ENCODE results near the gene TARS3.

Gene TARS3

DNA sequence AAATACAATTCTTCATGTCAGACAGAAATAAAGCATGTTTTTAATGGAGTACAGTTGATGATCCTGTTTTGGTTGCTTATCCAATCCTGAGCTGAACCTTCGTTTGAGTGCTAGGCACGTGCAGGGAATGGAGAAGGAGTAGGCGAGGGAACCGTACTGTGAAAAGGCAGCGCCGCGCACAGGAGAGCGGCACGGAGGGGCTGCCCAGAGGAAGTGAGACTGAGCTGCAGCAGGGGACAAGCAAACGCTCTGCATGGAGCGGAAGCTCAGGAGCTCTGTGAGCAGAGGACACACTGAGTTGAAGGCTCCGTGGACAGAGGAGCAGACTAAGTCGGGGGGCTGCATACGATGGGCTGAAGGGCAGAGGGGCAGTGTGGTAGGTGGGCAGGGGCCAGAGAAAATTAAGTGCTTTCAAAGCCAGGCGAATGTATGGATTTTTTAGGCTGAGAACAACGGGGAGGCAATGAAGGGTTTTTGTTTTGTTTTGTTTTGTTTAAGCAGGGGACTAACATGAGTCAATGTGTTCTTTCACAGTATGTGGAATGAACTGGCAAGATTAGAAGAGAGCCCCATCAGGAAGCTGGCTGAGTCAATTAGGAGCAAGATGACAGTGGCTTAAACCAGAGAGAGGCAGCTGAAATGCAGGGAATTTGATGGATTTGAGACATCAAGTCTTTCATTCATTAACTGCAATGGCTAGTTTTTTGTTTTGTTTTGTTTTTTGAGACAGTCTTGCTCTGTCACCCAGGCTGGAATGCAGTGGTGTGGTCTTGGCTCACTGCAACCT lies 48.3 kb downstream of the TARS3 start:
- H3K27ac Mint-ChIP-seq = no peak overlapping the region
- peaks cover 6% of the 10 kb centered on the region for H3K4me1 Mint-ChIP-seq
- H3K9me3 Mint-ChIP-seq = no peaks in the 10 kb centered on the region
- H3K4me3 Mint-ChIP-seq = no peak overlapping the region
- no peak for TF ChIP-seq CTCF (IDR thresholded peaks at IDR 0.05)
- H3K27me3 Mint-ChIP-seq (ENCODE audit: low read depth, poor library complexity) = peaks cover 7% of the 10 kb centered on the region
- H3K36me3 Mint-ChIP-seq (ENCODE audit: low read depth) = peaks cover 66% of the 10 kb centered on the region
- DNase-seq = no peak

- Mint-ChIP-seq H3K9me3 (no peaks in the 10 kb centered on the region), H3K27ac (no peak overlapping the region)
Measured at GRCh38 chr15:101675015-101675414, 49.3 kb downstream of the TARS3 start.

DNA sequence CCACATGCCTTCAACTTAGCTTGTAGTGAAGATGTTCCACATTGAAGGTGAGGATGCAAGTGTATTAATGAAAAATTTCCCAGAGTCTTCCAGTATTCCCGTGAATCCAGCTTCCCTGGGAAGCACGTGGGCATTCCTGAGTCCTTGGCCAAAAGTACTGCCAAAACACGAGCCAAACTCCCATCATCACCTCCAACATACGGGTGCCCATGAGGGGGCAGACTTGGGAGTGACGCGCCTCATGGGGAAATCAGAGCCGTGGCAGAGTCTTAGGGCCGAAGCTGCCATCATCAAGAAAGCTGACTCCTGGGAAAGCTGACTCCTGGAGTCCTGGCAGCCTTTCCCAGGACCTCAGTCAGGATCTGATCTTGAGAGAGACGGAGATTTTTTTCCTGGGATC lies 52.0 kb downstream of the TARS3 start:
- Mint-ChIP-seq H3K4me1 (peaks cover 6% of the 10 kb centered on the region), H3K27ac (no peak overlapping the region), H3K27me3 (ENCODE audit: low read depth, poor library complexity) (peaks cover 5% of the 10 kb centered on the region), H3K36me3 (ENCODE audit: low read depth) (peaks cover 80% of the 10 kb centered on the region), H3K9me3 (peaks cover 8% of the 10 kb centered on the region), H3K4me3 (no peak overlapping the region)
- no peak for DNase-seq
- no peak for TF ChIP-seq CTCF (IDR thresholded peaks at IDR 0.05)

More at GRCh38 chr15:101675015-101675414, 49.3 kb downstream of the TARS3 start:
- Mint-ChIP-seq H3K4me1 (peaks cover 6% of the 10 kb centered on the region), H3K36me3 (ENCODE audit: low read depth) (peaks cover 74% of the 10 kb centered on the region), H3K4me3 (no peak overlapping the region), H3K27me3 (ENCODE audit: low read depth, poor library complexity) (peaks cover 5% of the 10 kb centered on the region)
- no peak for TF ChIP-seq CTCF (IDR thresholded peaks at IDR 0.05)
- no peak for DNase-seq

- peaks cover 6% of the 10 kb centered on the region for H3K4me1 Mint-ChIP-seq
- H3K27me3 Mint-ChIP-seq (ENCODE audit: low read depth, poor library complexity) = no peaks in the 10 kb centered on the region
- peaks cover 90% of the 10 kb centered on the region for H3K36me3 Mint-ChIP-seq (ENCODE audit: low read depth)
- DNase-seq = no peak
- TF ChIP-seq CTCF (IDR thresholded peaks at IDR 0.05) = no peak
- H3K4me3 Mint-ChIP-seq = no peak overlapping the region
- peaks cover 18% of the 10 kb centered on the region for H3K9me3 Mint-ChIP-seq
- H3K27ac Mint-ChIP-seq = no peak overlapping the region
Measured at GRCh38 chr15:101669744-101670143, 54.5 kb downstream of the TARS3 start.

- H3K4me3 Mint-ChIP-seq = no peak overlapping the region
- DNase-seq = no peak
- TF ChIP-seq CTCF (IDR thresholded peaks at IDR 0.05) = no peak
Measured at GRCh38 chr15:101667881-101668280, 56.4 kb downstream of the TARS3 start.

More at GRCh38 chr15:101667881-101668280, 56.4 kb downstream of the TARS3 start:
- H3K4me1 Mint-ChIP-seq = peaks cover 6% of the 10 kb centered on the region
- no peaks in the 10 kb centered on the region for H3K27me3 Mint-ChIP-seq (ENCODE audit: low read depth, poor library complexity)
- peaks cover 78% of the 10 kb centered on the region for H3K36me3 Mint-ChIP-seq (ENCODE audit: low read depth)
- H3K27ac Mint-ChIP-seq = no peak overlapping the region
- peaks cover 18% of the 10 kb centered on the region for H3K9me3 Mint-ChIP-seq
